WTC11 (cell line): ENCODE results near the gene SIX2. TPM values are rescaled to one million over a fixed set of nuclear protein-coding genes. Genes with fewer than 3 reads are reported as not detected.

Experiments used
- ATAC-seq: fragments of 200-7000 bp; cut with Tn5 transposase; 2 replicates; pipeline ENCODE4 v1.10.0; 2021; ENCODE audit warnings: mild to moderate bottlenecking, moderate library complexity
- CTCF ChIA-PET: fragments of 300-600 bp; sonication (Branson Sonifier 250); formaldehyde crosslinking; loops from one replicate; lab custom pipeline; 2021; ENCODE audit warnings: antibody characterized with exemption; lab: Charles Lee
- POLR2A ChIA-PET: fragments of 350-600 bp; sonication (Branson Sonifier 250); formaldehyde crosslinking; loops from one replicate; lab custom pipeline; 2021; ENCODE audit warnings: antibody characterized with exemption; lab: Charles Lee
- DNase-seq: peaks from one replicate; pipeline ENCODE4 v3.0.0; 2021; ENCODE audit warnings: low spot score
- H3K27ac Mint-ChIP-seq: 2 replicates; pipeline ENCODE4 v1.8.0; 2021; ENCODE audit warnings: mixed read lengths
- H3K27me3 Mint-ChIP-seq: 2 replicates; pipeline ENCODE4 v1.8.0; 2021; ENCODE audit warnings: low read depth, mild to moderate bottlenecking, moderate library complexity, mixed read lengths
- H3K36me3 Mint-ChIP-seq: 2 replicates; pipeline ENCODE4 v1.8.0; 2021; ENCODE audit warnings: mixed read lengths
- H3K4me1 Mint-ChIP-seq: 2 replicates; pipeline ENCODE4 v1.8.0; 2022; ENCODE audit warnings: mixed read lengths
- H3K4me3 Mint-ChIP-seq: 2 replicates; pipeline ENCODE4 v1.8.0; 2021; ENCODE audit warnings: mild to moderate bottlenecking, moderate library complexity, mixed read lengths
- H3K9me3 Mint-ChIP-seq: 2 replicates; pipeline ENCODE4 v1.8.0; 2021; ENCODE audit warnings: mixed read lengths
- ATF6 ChIP-seq: sonication (generic); formaldehyde crosslinking; IDR thresholded peaks from 2 replicates; pipeline ENCODE4 v1.8.1; 2023; ENCODE audit warnings: mild to moderate bottlenecking, missing genetic modification reagents
- CREM ChIP-seq: sonication (generic); formaldehyde crosslinking; IDR thresholded peaks from 2 replicates; pipeline ENCODE4 v1.8.1; 2022; ENCODE audit warnings: mild to moderate bottlenecking, missing genetic modification reagents, moderate library complexity
- E2F4 ChIP-seq: sonication (generic); formaldehyde crosslinking; IDR thresholded peaks from 2 replicates; pipeline ENCODE4 v1.8.1; 2022; ENCODE audit warnings: low read depth, mild to moderate bottlenecking, moderate library complexity, missing genetic modification reagents, borderline replicate concordance
- ELF4 ChIP-seq: sonication (generic); formaldehyde crosslinking; IDR thresholded peaks from 2 replicates; pipeline ENCODE4 v1.8.1; 2022; ENCODE audit warnings: low read depth, mild to moderate bottlenecking, moderate library complexity, missing genetic modification reagents
- GABPB1 ChIP-seq: sonication (generic); formaldehyde crosslinking; IDR thresholded peaks from 2 replicates; pipeline ENCODE4 v1.8.1; 2023; ENCODE audit warnings: mild to moderate bottlenecking, missing genetic modification reagents
- MXD4 ChIP-seq: fragments of 250-450 bp; sonication (Bioruptor Pico); IDR thresholded peaks from 2 replicates; pipeline ENCODE4 v1.8.0; 2021; ENCODE audit warnings: mild to moderate bottlenecking, moderate library complexity, borderline replicate concordance
- NR1H2 ChIP-seq: sonication (generic); formaldehyde crosslinking; IDR thresholded peaks from 2 replicates; pipeline ENCODE4 v1.9.0; 2021; ENCODE audit warnings: mild to moderate bottlenecking, moderate library complexity, missing genetic modification reagents
- NR2C2 ChIP-seq: sonication (generic); formaldehyde crosslinking; IDR thresholded peaks from 2 replicates; pipeline ENCODE4 v1.8.0; 2022; ENCODE audit warnings: mild to moderate bottlenecking, missing genetic modification reagents
- PRDM15 ChIP-seq: sonication (generic); formaldehyde crosslinking; IDR thresholded peaks from 2 replicates; pipeline ENCODE4 v1.8.0; 2022; ENCODE audit warnings: missing genetic modification reagents
- RORB ChIP-seq: fragments of 250-450 bp; sonication (Bioruptor Pico); IDR thresholded peaks from 2 replicates; pipeline ENCODE4 v1.9.0; 2021; ENCODE audit warnings: mild to moderate bottlenecking
- USF2 ChIP-seq: sonication (generic); formaldehyde crosslinking; IDR thresholded peaks from 2 replicates; pipeline ENCODE4 v1.8.1; 2023; ENCODE audit warnings: mild to moderate bottlenecking, missing genetic modification reagents, moderate library complexity
- ZBTB21 ChIP-seq: sonication (generic); formaldehyde crosslinking; IDR thresholded peaks from 2 replicates; pipeline ENCODE4 v1.8.1; 2023; ENCODE audit warnings: mild to moderate bottlenecking, missing genetic modification reagents, borderline replicate concordance
- ZNF121 ChIP-seq: sonication (generic); formaldehyde crosslinking; IDR thresholded peaks from 2 replicates; pipeline ENCODE4 v1.8.0; 2023; ENCODE audit warnings: missing genetic modification reagents
- ZNF219 ChIP-seq: sonication (generic); formaldehyde crosslinking; IDR thresholded peaks from 2 replicates; pipeline ENCODE4 v1.8.0; 2023; ENCODE audit warnings: missing genetic modification reagents, mild to moderate bottlenecking, borderline replicate concordance
- ZNF232 ChIP-seq: sonication (generic); formaldehyde crosslinking; IDR thresholded peaks from 2 replicates; pipeline ENCODE4 v1.8.0; 2022; ENCODE audit warnings: mild to moderate bottlenecking, missing genetic modification reagents
- ZNF317 ChIP-seq: sonication (generic); formaldehyde crosslinking; IDR thresholded peaks from 2 replicates; pipeline ENCODE4 v1.8.1; 2023; ENCODE audit warnings: low read depth, mild to moderate bottlenecking, moderate library complexity, missing genetic modification reagents, borderline replicate concordance
- ZNF416 ChIP-seq: fragments of 250-450 bp; sonication (Bioruptor Pico); IDR thresholded peaks from 2 replicates; pipeline ENCODE4 v1.9.0; 2021; ENCODE audit warnings: mild to moderate bottlenecking, inconsistent platforms
- total RNA-seq: library from RNA; stranded (reverse); gene quantifications from 3 replicates; pipeline ENCODE4 v1.2.3, GENCODE V29; 2021

The SIX2 gene
- total RNA-seq, 1 experiment from 2014 or later: 1.7 TPM

DNA sequence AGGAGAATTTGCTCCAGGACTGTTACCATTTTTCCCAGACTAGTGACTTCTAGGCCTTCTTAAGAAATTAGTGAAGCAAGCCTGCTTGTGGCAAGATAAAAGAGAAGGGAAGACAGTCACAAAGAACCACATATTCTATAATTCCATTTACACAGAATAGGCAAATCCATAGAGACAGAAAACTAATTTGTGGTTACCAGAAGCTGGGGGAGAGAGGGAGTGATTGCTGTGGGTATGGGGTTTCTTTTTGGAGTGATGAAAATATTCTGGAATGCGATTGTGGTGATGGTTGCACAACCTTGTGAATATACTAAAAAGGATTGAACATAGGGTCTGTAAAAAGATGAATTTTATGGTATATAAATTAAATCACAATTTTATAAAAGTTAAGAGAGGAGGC is 37.5 kb upstream of the SIX2 start:
- DNase-seq (no peak), ATAC-seq (no peak)
- Mint-ChIP-seq H3K36me3 (no peaks in the 10 kb centered on the region), H3K4me3 (no peak overlapping the region), H3K4me1 (peaks cover 8% of the 10 kb centered on the region), H3K27me3 (peaks cover 3% of the 10 kb centered on the region; the same call in 1 of the 2 replicates), H3K27ac (no peak overlapping the region), H3K9me3 (no peaks in the 10 kb centered on the region)
- TF ChIP-seq ELF4 (CRISPR knock-in tag) (no peak), E2F4 (no peak)
- CTCF ChIA-PET: no interaction called here
- POLR2A ChIA-PET: no interaction called here

GRCh38 chr2:45045706-45046105 is 36.5 kb upstream of the SIX2 start:
- Mint-ChIP-seq H3K4me1 (peaks cover 12% of the 10 kb centered on the region), H3K4me3 (no peak overlapping the region), H3K27ac (no peak overlapping the region), H3K9me3 (no peaks in the 10 kb centered on the region), H3K36me3 (no peaks in the 10 kb centered on the region)
- ATAC-seq: no peak
- no peak for DNase-seq
- no peak for TF ChIP-seq ZNF232
- TF ChIP-seq ZNF121 (CRISPR knock-in tag): no peak
- no peak for TF ChIP-seq RORB (CRISPR knock-in tag)
- no peak for TF ChIP-seq ZNF317
- TF ChIP-seq ZNF219 (CRISPR knock-in tag): no peak
- TF ChIP-seq GABPB1 (CRISPR knock-in tag): no peak
- no peak for TF ChIP-seq ZNF416
- no peak for TF ChIP-seq USF2 (CRISPR knock-in tag)
- TF ChIP-seq NR1H2 (CRISPR knock-in tag): no peak
- TF ChIP-seq NR2C2 (CRISPR knock-in tag): no peak
- no peak for TF ChIP-seq ZBTB21 (CRISPR knock-in tag)
- no peak for TF ChIP-seq CREM (CRISPR knock-in tag)
- TF ChIP-seq MXD4: no peak
- no peak for TF ChIP-seq ATF6 (CRISPR knock-in tag)
- TF ChIP-seq PRDM15 (CRISPR knock-in tag): no peak
- TF ChIP-seq, all 79 proteins: peak for 0
- ChIA-PET CTCF (interaction anchor here (1.0 to 1.1 kb wide), 2 partner anchors 10 to 32 kb away, joined by 3 to 5 read pairs; no protein-coding TSS in a partner anchor), POLR2A (no interaction called here)
- peaks cover 3% of the 10 kb centered on the region; the same call in 1 of the 2 replicates for H3K27me3 Mint-ChIP-seq
